Progenitor cell of endocrine pancreas (in vitro differentiated cells): ENCODE results near the gene KICS2. TPM values are rescaled to one million over a fixed set of nuclear protein-coding genes. Genes with fewer than 3 reads are reported as not detected.

ENCODE experiments used
- DNase-seq: peaks from one replicate; pipeline ENCODE4 v3.0.0; 2021; ENCODE audit warnings: low spot score; ENCODE audit not compliant: unreplicated experiment
- H3K27ac Mint-ChIP-seq: 2 replicates; pipeline ENCODE4 v1.8.0; 2021; ENCODE audit warnings: mild to moderate bottlenecking, moderate library complexity, mixed read lengths
- H3K27me3 Mint-ChIP-seq: 2 replicates; pipeline ENCODE4 v1.8.0; 2021; ENCODE audit warnings: mixed read lengths
- H3K36me3 Mint-ChIP-seq: 2 replicates; pipeline ENCODE4 v1.8.0; 2022; ENCODE audit warnings: mixed read lengths; ENCODE audit not compliant: insufficient read depth
- H3K4me1 Mint-ChIP-seq: 2 replicates; pipeline ENCODE4 v1.8.0; 2021; ENCODE audit warnings: low read depth, mixed read lengths
- H3K4me3 Mint-ChIP-seq: 2 replicates; pipeline ENCODE4 v1.8.0; 2021; ENCODE audit warnings: low read depth, mild to moderate bottlenecking, moderate library complexity, mixed read lengths
- H3K9me3 Mint-ChIP-seq: 2 replicates; pipeline ENCODE4 v1.8.0; 2021; ENCODE audit warnings: low read depth, mixed read lengths
- CTCF ChIP-seq: fragments of 200-600 bp; sonication (generic); IDR thresholded peaks from one replicate; pipeline ENCODE4 v1.5.0; 2021; ENCODE audit warnings: antibody characterized with exemption, mild to moderate bottlenecking; ENCODE audit not compliant: unreplicated experiment
- total RNA-seq: library from RNA; stranded (reverse); gene quantifications from 2 replicates; pipeline ENCODE4 v1.2.1, GENCODE V29; 2021

Gene KICS2
- total RNA-seq, 1 donor from 2014 or later, result 6.4 TPM

GRCh38 chr12:64252681-64253080 lies 30.6 kb upstream of the KICS2 start:
- no peaks in the 10 kb centered on the region for H3K36me3 Mint-ChIP-seq
- H3K4me1 Mint-ChIP-seq, result peaks cover 2% of the 10 kb centered on the region
- no peaks in the 10 kb centered on the region for H3K27me3 Mint-ChIP-seq
- no peak overlapping the region for H3K27ac Mint-ChIP-seq
- H3K9me3 Mint-ChIP-seq, result no peaks in the 10 kb centered on the region
- DNase-seq, result no peak
- no peak for TF ChIP-seq CTCF
- H3K4me3 Mint-ChIP-seq, result no peak overlapping the region

GRCh38 chr12:64243809-64244208 lies 21.7 kb upstream of the KICS2 start:
- H3K27me3 Mint-ChIP-seq, result peaks cover 25% of the 10 kb centered on the region
- no peaks in the 10 kb centered on the region for H3K36me3 Mint-ChIP-seq
- TF ChIP-seq CTCF, result no peak
- no peak overlapping the region for H3K27ac Mint-ChIP-seq
- H3K9me3 Mint-ChIP-seq, result no peaks in the 10 kb centered on the region
- no peaks in the 10 kb centered on the region for H3K4me1 Mint-ChIP-seq
- no peak overlapping the region for H3K4me3 Mint-ChIP-seq
- no peak for DNase-seq

- Mint-ChIP-seq H3K27me3 (peaks cover 28% of the 10 kb centered on the region), H3K9me3 (no peaks in the 10 kb centered on the region), H3K27ac (no peak overlapping the region), H3K36me3 (no peaks in the 10 kb centered on the region), H3K4me1 (peaks cover 9% of the 10 kb centered on the region), H3K4me3 (no peak overlapping the region)
- TF ChIP-seq CTCF, result no peak
- DNase-seq, result no peak
These were observed 18.7 kb upstream of the KICS2 start for GRCh38 chr12:64240781-64241180.

- no peaks in the 10 kb centered on the region for H3K36me3 Mint-ChIP-seq
- no peak for DNase-seq
- H3K27me3 Mint-ChIP-seq, result peaks cover 15% of the 10 kb centered on the region
- H3K4me3 Mint-ChIP-seq, result no peak overlapping the region
- no peak for TF ChIP-seq CTCF
- H3K9me3 Mint-ChIP-seq, result no peaks in the 10 kb centered on the region
- peaks cover 9% of the 10 kb centered on the region for H3K4me1 Mint-ChIP-seq
- no peak overlapping the region for H3K27ac Mint-ChIP-seq
These were observed 15.3 kb upstream of the KICS2 start for GRCh38 chr12:64237382-64237781.

- Mint-ChIP-seq H3K4me1 (peaks cover 9% of the 10 kb centered on the region), H3K36me3 (no peaks in the 10 kb centered on the region), H3K4me3 (no peak overlapping the region), H3K27ac (no peak overlapping the region), H3K9me3 (no peaks in the 10 kb centered on the region), H3K27me3 (peaks cover 9% of the 10 kb centered on the region)
- no peak for TF ChIP-seq CTCF
- no peak for DNase-seq
These were observed 14.5 kb upstream of the KICS2 start for GRCh38 chr12:64236549-64236948.
